ENCODE results near the gene APBA2. TPM values are rescaled to one million over a fixed set of nuclear protein-coding genes. Genes with fewer than 3 reads are reported as not detected.

The APBA2 gene
- total RNA-seq, 1 experiment from 2014 or later, result not detected

DNA sequence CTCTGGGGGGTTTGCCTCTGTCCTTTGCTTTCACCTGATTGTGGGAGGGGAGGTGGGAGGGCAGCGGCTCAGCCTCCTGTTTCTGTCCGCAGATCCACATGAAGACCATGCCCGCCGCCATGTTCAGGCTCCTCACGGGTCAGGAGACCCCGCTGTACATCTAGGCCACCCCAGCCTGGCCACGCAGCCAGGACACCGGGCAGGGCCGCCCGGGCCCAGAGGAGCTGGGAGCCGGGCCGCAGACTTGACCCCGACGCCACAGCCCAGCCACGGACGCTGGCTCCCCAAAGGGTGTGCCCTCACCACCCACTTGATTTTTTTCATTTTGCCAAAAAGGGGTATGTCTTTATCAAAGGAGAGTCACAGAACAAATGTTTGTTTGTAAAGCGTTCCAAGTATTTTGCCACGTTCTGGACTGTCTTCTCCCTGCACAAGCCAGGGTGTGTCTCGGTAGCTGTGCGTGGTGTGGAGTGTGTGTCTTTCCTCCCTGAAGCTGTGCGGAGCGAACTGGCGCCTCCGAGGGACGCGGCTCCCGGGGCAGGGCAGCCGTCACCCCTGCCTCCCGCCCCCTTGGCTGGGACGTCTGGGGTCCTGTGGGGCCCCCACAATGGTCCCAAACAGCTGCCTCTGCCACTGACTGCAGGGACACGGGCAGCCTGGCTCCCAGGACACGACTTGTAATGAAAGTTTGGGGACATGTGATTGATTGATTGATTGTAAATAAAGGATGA is 231.4 kb downstream of the APBA2 start:
- H3K9me2 ChIP-seq (replicated peaks; ENCODE audit: insufficient read depth, low read length), result no peaks in the 10 kb centered on the region

DNA sequence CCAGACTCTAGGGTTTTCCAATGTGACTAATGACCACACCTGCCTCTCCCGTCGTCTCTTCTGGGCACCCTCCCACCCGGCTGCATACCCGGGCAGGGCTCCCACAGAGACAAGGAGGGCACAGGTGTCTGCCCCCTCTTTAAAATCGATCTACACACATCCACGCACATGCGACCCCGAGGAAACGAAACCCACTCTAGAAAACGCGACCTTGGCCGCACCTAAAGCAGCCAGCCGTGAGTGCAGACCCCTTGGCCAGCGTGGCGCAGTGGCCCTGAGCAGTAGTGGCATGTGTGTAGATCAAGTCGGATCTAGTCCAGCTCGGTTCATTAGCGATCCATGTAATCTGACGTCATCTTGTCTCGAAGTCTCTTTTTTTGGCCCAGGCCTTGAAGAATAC is 232.0 kb downstream of the APBA2 start:
- Histone ChIP-seq H3K79me2 (ENCODE audit: low read length) (no peaks in the 10 kb centered on the region), H3K9me2 (replicated peaks; ENCODE audit: insufficient read depth, low read length) (no peaks in the 10 kb centered on the region), H4K20me1 (ENCODE audit: insufficient read depth, low read depth, low read length) (no peaks in the 10 kb centered on the region), H2AFZ (ENCODE audit: low read length) (no peak overlapping the region), H3K36me3 (ENCODE audit: insufficient read depth, low read length) (no peaks in the 10 kb centered on the region), H3K4me1 (ENCODE audit: low read length) (no peaks in the 10 kb centered on the region), H3K27ac (ENCODE audit: low read length) (no peak overlapping the region), H3K4me3 (ENCODE audit: low read length) (no peak overlapping the region), H3K9me3 (ENCODE audit: low read length) (no peaks in the 10 kb centered on the region), H3K9ac (ENCODE audit: low read length) (no peak overlapping the region), H3K27me3 (ENCODE audit: low read length) (no peaks in the 10 kb centered on the region), H3K4me2 (ENCODE audit: low read depth, low read length, poor library complexity, severe bottlenecking) (no peak overlapping the region)
- no peak for DNase-seq

More for the DNA sequence above, 231.4 kb downstream of the APBA2 start:
- Histone ChIP-seq H3K4me1 (ENCODE audit: low read length) (no peaks in the 10 kb centered on the region), H3K36me3 (ENCODE audit: insufficient read depth, low read length) (no peaks in the 10 kb centered on the region), H3K4me3 (ENCODE audit: low read length) (no peak overlapping the region), H3K9ac (ENCODE audit: low read length) (no peak overlapping the region), H3K27me3 (ENCODE audit: low read length) (no peaks in the 10 kb centered on the region), H3K79me2 (ENCODE audit: low read length) (no peaks in the 10 kb centered on the region), H3K9me3 (ENCODE audit: low read length) (no peaks in the 10 kb centered on the region), H3K4me2 (ENCODE audit: low read depth, low read length, poor library complexity, severe bottlenecking) (no peak overlapping the region), H3K27ac (ENCODE audit: low read length) (no peak overlapping the region), H2AFZ (ENCODE audit: low read length) (no peak overlapping the region), H4K20me1 (ENCODE audit: insufficient read depth, low read depth, low read length) (no peaks in the 10 kb centered on the region)
- no peak for DNase-seq

DNA sequence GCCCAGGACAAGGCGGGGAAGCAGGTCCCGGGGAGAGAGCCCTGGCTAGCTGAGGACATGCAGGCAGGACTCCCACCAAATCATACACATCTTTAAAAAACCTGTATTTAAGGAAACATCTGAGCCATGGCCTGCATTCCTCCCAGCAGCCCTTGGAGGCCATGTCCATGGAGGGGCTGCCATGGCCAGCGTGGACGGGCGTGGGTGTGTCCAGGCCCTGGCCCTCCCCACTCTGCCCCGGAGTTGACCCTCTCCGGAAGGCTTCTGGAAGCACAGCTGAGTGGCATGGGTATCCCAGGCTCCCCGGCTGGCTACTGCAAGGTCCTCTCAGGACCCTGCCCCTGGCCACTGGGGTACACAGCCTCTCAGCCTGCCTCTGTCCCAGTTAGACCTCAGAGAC is 234.1 kb downstream of the APBA2 start:
- no peaks in the 10 kb centered on the region for H3K9me3 ChIP-seq (ENCODE audit: low read length)
- no peaks in the 10 kb centered on the region for H3K36me3 ChIP-seq (ENCODE audit: insufficient read depth, low read length)
- no peaks in the 10 kb centered on the region for H3K27me3 ChIP-seq (ENCODE audit: low read length)
- DNase-seq, result no peak
- H2AFZ ChIP-seq (ENCODE audit: low read length), result no peak overlapping the region
- H3K9ac ChIP-seq (ENCODE audit: low read length), result no peak overlapping the region
- H3K4me1 ChIP-seq (ENCODE audit: low read length), result no peaks in the 10 kb centered on the region
- H4K20me1 ChIP-seq (ENCODE audit: insufficient read depth, low read depth, low read length), result no peaks in the 10 kb centered on the region
- H3K4me3 ChIP-seq (ENCODE audit: low read length), result no peak overlapping the region
- no peaks in the 10 kb centered on the region for H3K79me2 ChIP-seq (ENCODE audit: low read length)
- H3K9me2 ChIP-seq (replicated peaks; ENCODE audit: insufficient read depth, low read length), result no peaks in the 10 kb centered on the region
- no peak overlapping the region for H3K4me2 ChIP-seq (ENCODE audit: low read depth, low read length, poor library complexity, severe bottlenecking)
- H3K27ac ChIP-seq (ENCODE audit: low read length), result no peak overlapping the region

DNA sequence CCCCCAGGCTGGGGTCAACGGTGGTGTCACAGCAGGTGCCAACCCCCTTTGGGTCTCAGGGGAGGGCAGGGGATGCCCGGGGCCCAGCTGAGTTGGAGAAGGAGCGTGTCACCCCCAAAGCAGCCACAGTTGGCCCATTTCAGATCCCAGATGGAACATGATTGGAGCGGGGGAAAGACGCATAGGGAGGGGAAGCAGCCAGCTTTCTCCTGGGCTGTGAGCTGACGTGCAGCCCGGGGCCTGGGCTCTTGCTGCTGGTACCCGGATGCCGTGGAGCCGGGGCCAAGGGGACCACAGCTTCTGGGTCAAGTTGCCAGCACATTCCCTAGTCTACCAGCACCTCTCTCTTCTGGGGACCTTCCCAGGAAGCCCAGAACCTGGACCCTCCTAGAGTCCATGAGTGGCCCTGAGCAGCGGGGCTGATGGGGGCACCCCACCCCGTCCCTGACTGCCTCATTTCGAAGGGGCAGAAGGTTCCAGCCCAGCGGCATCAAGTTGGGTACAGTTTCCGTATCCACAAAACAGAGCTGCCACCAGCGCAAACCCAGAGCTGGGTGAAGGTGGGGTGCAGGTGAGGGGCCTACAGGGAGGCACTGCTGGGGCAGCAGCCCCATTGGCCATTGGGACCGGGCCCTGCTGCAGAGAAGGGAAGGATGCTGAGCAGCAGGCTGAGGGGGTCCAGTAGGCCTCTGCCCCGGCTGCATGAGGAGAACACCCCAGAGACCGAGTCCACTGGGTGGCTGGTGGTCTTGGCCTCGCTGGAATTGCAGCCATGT is 235.0 kb downstream of the APBA2 start:
- Histone ChIP-seq H3K9me3 (ENCODE audit: low read length) (no peaks in the 10 kb centered on the region), H3K4me3 (ENCODE audit: low read length) (no peak overlapping the region), H3K27ac (ENCODE audit: low read length) (no peak overlapping the region), H2AFZ (ENCODE audit: low read length) (no peak overlapping the region), H3K36me3 (ENCODE audit: insufficient read depth, low read length) (no peaks in the 10 kb centered on the region), H3K9ac (ENCODE audit: low read length) (no peak overlapping the region), H3K79me2 (ENCODE audit: low read length) (no peaks in the 10 kb centered on the region), H3K4me2 (ENCODE audit: low read depth, low read length, poor library complexity, severe bottlenecking) (no peak overlapping the region), H3K27me3 (ENCODE audit: low read length) (no peaks in the 10 kb centered on the region), H4K20me1 (ENCODE audit: insufficient read depth, low read depth, low read length) (no peaks in the 10 kb centered on the region), H3K4me1 (ENCODE audit: low read length) (no peaks in the 10 kb centered on the region), H3K9me2 (replicated peaks; ENCODE audit: insufficient read depth, low read length) (no peaks in the 10 kb centered on the region)
- no peak for DNase-seq

DNA sequence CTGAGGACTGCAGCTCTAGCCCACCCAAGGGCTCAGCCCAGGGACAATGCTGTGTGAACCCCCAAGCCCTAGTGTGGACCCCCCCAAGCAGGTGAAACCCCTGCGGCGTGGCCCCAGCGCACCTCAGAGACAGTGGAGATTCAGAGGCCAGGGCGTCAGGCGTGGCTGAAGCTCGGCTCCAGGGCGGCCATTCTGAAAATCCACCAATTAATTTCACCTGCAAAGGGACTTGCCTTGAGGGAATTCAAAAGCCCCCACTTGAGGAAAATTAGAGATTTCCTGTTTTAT is 235.5 kb downstream of the APBA2 start:
- Histone ChIP-seq H3K27ac (ENCODE audit: low read length) (no peak overlapping the region), H3K9me3 (ENCODE audit: low read length) (no peaks in the 10 kb centered on the region)

DNA sequence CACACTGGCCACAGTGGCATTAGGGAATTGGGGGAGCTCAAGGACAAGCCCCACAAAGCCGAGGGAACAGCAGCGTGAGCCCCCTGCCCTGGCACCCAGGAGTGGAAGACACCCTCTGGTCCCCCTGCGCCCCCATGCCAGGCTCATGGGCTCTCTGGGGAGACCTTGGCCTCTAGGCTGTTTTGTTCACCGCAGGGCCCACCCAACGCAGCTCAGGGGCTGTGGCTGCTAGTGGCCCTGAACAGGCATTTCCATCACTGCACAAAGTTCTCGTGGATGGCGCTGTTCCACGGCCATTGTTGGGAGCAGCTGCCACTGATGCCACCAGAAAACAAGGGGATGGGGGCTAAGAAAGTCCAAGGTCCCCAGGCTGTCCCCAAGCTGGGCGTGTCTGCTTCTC is 236.1 kb downstream of the APBA2 start:
- Histone ChIP-seq H2AFZ (ENCODE audit: low read length) (no peak overlapping the region), H3K27ac (ENCODE audit: low read length) (no peak overlapping the region), H3K36me3 (ENCODE audit: insufficient read depth, low read length) (no peaks in the 10 kb centered on the region), H3K9ac (ENCODE audit: low read length) (no peak overlapping the region), H3K4me2 (ENCODE audit: low read depth, low read length, poor library complexity, severe bottlenecking) (no peak overlapping the region), H4K20me1 (ENCODE audit: insufficient read depth, low read depth, low read length) (no peaks in the 10 kb centered on the region), H3K27me3 (ENCODE audit: low read length) (no peaks in the 10 kb centered on the region), H3K4me1 (ENCODE audit: low read length) (no peaks in the 10 kb centered on the region), H3K4me3 (ENCODE audit: low read length) (no peak overlapping the region), H3K79me2 (ENCODE audit: low read length) (no peaks in the 10 kb centered on the region), H3K9me2 (replicated peaks; ENCODE audit: insufficient read depth, low read length) (no peaks in the 10 kb centered on the region), H3K9me3 (ENCODE audit: low read length) (no peaks in the 10 kb centered on the region)
- no peak for DNase-seq

More for the DNA sequence above, 235.5 kb downstream of the APBA2 start:
- Histone ChIP-seq H3K9me2 (replicated peaks; ENCODE audit: insufficient read depth, low read length) (no peaks in the 10 kb centered on the region), H3K4me2 (ENCODE audit: low read depth, low read length, poor library complexity, severe bottlenecking) (no peak overlapping the region), H3K27me3 (ENCODE audit: low read length) (no peaks in the 10 kb centered on the region), H3K4me1 (ENCODE audit: low read length) (no peaks in the 10 kb centered on the region), H3K4me3 (ENCODE audit: low read length) (no peak overlapping the region), H3K79me2 (ENCODE audit: low read length) (no peaks in the 10 kb centered on the region), H2AFZ (ENCODE audit: low read length) (no peak overlapping the region), H4K20me1 (ENCODE audit: insufficient read depth, low read depth, low read length) (no peaks in the 10 kb centered on the region), H3K36me3 (ENCODE audit: insufficient read depth, low read length) (no peaks in the 10 kb centered on the region), H3K9ac (ENCODE audit: low read length) (no peak overlapping the region)
- no peak for DNase-seq

DNA sequence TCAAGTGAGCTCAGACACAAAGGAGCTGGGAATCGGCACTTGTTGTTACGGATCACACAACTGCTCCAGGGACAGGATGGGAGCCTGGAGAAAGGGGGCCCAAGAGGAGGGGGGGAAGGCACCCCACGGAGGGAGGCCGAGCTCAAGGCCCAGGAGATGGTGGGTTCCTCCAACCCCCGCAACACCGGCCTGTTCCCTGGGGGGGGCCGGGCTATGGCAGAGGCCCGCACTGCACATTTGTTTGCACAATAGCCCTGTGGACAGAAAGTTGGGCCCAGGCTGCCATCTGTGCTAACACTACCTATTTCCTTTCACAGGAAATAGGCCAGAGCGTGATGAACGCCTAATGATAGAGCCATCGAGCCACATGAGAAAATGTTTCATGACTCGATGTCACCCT is 236.7 kb downstream of the APBA2 start:
- Histone ChIP-seq H3K4me1 (ENCODE audit: low read length) (no peaks in the 10 kb centered on the region), H3K4me2 (ENCODE audit: low read depth, low read length, poor library complexity, severe bottlenecking) (no peak overlapping the region), H3K9ac (ENCODE audit: low read length) (no peak overlapping the region), H3K27ac (ENCODE audit: low read length) (no peak overlapping the region), H2AFZ (ENCODE audit: low read length) (no peak overlapping the region), H4K20me1 (ENCODE audit: insufficient read depth, low read depth, low read length) (no peaks in the 10 kb centered on the region), H3K27me3 (ENCODE audit: low read length) (no peaks in the 10 kb centered on the region), H3K9me2 (replicated peaks; ENCODE audit: insufficient read depth, low read length) (no peaks in the 10 kb centered on the region), H3K4me3 (ENCODE audit: low read length) (no peak overlapping the region), H3K79me2 (ENCODE audit: low read length) (no peaks in the 10 kb centered on the region), H3K36me3 (ENCODE audit: insufficient read depth, low read length) (no peaks in the 10 kb centered on the region), H3K9me3 (ENCODE audit: low read length) (no peaks in the 10 kb centered on the region)
- DNase-seq, result no peak

DNA sequence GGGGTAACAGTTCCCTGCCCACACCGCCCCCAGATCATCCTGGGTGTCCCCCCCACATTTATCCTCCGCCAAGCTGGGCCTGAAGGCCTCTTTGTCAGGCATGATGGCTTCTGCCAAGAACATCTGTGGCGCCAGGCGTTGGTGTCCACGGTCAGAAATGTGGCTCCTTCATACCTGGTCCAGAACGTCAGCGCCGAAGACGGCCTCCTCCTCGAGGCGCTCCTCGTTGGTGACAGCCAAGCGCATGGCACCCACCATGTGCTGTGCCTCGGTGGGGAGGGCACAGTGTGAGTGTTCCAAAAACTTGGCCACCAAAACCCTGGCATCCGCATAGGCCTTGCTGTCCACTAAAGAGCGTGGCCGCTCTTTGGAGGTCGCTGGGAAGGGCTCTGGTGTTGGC is 237.4 kb downstream of the APBA2 start:
- H3K27ac ChIP-seq (ENCODE audit: low read length), result no peak overlapping the region
- H3K4me3 ChIP-seq (ENCODE audit: low read length), result no peak overlapping the region
- no peaks in the 10 kb centered on the region for H3K4me1 ChIP-seq (ENCODE audit: low read length)
- no peak overlapping the region for H2AFZ ChIP-seq (ENCODE audit: low read length)
- H3K9me3 ChIP-seq (ENCODE audit: low read length), result no peaks in the 10 kb centered on the region
- no peaks in the 10 kb centered on the region for H3K9me2 ChIP-seq (replicated peaks; ENCODE audit: insufficient read depth, low read length)
- DNase-seq, result no peak
- H3K9ac ChIP-seq (ENCODE audit: low read length), result no peak overlapping the region
- no peaks in the 10 kb centered on the region for H3K36me3 ChIP-seq (ENCODE audit: insufficient read depth, low read length)
- H3K4me2 ChIP-seq (ENCODE audit: low read depth, low read length, poor library complexity, severe bottlenecking), result no peak overlapping the region
- no peaks in the 10 kb centered on the region for H4K20me1 ChIP-seq (ENCODE audit: insufficient read depth, low read depth, low read length)
- no peaks in the 10 kb centered on the region for H3K27me3 ChIP-seq (ENCODE audit: low read length)
- H3K79me2 ChIP-seq (ENCODE audit: low read length), result no peaks in the 10 kb centered on the region
